ENCODE data around the gene CDH13.

DNA sequence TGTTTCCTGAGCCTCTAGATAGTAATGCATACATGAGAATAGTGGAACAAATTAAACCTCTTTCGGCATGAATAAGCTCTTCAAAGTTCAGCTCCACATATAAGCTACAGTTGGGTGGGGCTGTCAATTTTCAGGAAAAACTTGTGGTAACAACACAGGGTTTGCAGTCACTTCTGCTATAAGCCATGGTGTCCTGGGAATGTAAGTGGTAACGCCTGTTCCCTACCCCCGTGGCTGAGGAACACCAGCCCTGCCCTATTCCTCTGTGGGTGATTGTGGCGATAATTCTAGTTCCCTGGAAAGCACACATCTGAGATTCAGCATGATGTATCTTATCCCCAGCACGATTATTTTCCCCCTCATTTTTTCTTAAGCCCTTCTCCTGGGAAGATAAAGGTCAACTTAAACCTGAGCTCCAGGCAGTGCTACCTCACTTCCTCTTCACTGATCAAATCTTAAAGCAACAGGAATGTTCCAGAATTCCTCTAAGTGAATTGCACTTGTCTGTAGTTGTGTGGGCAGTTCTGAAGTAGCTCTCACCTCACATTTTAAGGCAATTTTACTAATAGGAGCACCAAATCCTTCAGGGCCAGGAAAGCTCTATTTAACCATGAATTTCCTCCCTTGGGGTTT lies 680.3 kb downstream of the CDH13 start:
- no peak for TF ChIP-seq SPI1 (IDR thresholded peaks at IDR 0.05; ENCODE audit: borderline replicate concordance, low read depth)
- TF ChIP-seq, protein P1, sequence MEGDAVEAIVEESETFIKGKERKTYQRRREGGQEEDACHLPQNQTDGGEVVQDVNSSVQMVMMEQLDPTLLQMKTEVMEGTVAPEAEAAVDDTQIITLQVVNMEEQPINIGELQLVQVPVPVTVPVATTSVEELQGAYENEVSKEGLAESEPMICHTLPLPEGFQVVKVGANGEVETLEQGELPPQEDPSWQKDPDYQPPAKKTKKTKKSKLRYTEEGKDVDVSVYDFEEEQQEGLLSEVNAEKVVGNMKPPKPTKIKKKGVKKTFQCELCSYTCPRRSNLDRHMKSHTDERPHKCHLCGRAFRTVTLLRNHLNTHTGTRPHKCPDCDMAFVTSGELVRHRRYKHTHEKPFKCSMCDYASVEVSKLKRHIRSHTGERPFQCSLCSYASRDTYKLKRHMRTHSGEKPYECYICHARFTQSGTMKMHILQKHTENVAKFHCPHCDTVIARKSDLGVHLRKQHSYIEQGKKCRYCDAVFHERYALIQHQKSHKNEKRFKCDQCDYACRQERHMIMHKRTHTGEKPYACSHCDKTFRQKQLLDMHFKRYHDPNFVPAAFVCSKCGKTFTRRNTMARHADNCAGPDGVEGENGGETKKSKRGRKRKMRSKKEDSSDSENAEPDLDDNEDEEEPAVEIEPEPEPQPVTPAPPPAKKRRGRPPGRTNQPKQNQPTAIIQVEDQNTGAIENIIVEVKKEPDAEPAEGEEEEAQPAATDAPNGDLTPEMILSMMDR (IDR thresholded peaks at IDR 0.05; ENCODE audit: insufficient read depth, low read length): no peak
- TF ChIP-seq POLR2AphosphoS5 (IDR thresholded peaks at IDR 0.05; ENCODE audit: low read depth): no peak
